GM12878 (cell line): ENCODE results near the gene MAPKAP1. TPM values are rescaled to one million over a fixed set of nuclear protein-coding genes. Genes with fewer than 3 reads are reported as not detected.

Source experiments
- CBX3 ChIP-seq: fragments of 200-600 bp; sonication (generic); IDR thresholded peaks from 2 replicates; pipeline ENCODE4 v1.6.1; 2016; ENCODE audit warnings: low read depth, borderline replicate concordance
- EGR1 ChIP-seq, 2 experiments: IDR thresholded peaks; 1 replicate in 1 of 2; 2 replicates in 1 of 2; pipeline ENCODE4 v1.6.1; 2011 to 2012; ENCODE audit warnings: low read depth in 2 of 2, low read length in 2 of 2, borderline replicate concordance in 1 of 2, mild to moderate bottlenecking in 1 of 2, moderate library complexity in 1 of 2
- ETV6 ChIP-seq, 2 experiments: fragments of 450-650 bp in 1 of 2; IDR thresholded peaks in 1 of 2; conservative IDR thresholded peaks in 1 of 2; 2 replicates each; pipeline ENCODE4 v1.6.1; 2014; ENCODE audit warnings: antibody characterized with exemption in 1 of 2, borderline replicate concordance in 1 of 2, low read depth in 1 of 2, mild to moderate bottlenecking in 1 of 2, moderate library complexity in 1 of 2
- JUNB ChIP-seq: IDR thresholded peaks from 2 replicates; pipeline ENCODE4 v1.6.1; 2016; ENCODE audit warnings: antibody characterized with exemption, mild to moderate bottlenecking
- MEF2A ChIP-seq: IDR thresholded peaks from 2 replicates; pipeline ENCODE4 v1.6.1; 2011; ENCODE audit warnings: low read depth, mild to moderate bottlenecking, low read length, moderate library complexity; ENCODE audit not compliant: insufficient read depth
- NFYB ChIP-seq: IDR thresholded peaks from 2 replicates; pipeline ENCODE4 v1.6.1; 2011; ENCODE audit warnings: low read depth, mild to moderate bottlenecking, low read length, improper control_type of control experiment, moderate library complexity; ENCODE audit not compliant: insufficient read depth
- POLR2A ChIP-seq: IDR thresholded peaks from 2 replicates; pipeline ENCODE4 v1.6.1; 2011; ENCODE audit warnings: low read depth, mild to moderate bottlenecking, low read length
- RUNX3 ChIP-seq: IDR thresholded peaks from 2 replicates; pipeline ENCODE4 v1.6.1; 2012; ENCODE audit warnings: low read length, inconsistent platforms
- STAT3 ChIP-seq: IDR thresholded peaks from 2 replicates; pipeline ENCODE4 v1.6.1; 2011; ENCODE audit warnings: low read depth, low read length, improper control_type of control experiment
- SUZ12 ChIP-seq: fragments of 200-600 bp; sonication (generic); IDR thresholded peaks from one replicate; pipeline ENCODE4 v1.6.1; 2018; ENCODE audit warnings: antibody characterized with exemption, mild to moderate bottlenecking; ENCODE audit not compliant: unreplicated experiment
- YBX1 ChIP-seq: fragments of 450-650 bp; IDR thresholded peaks from 2 replicates; pipeline ENCODE4 v1.6.1; 2016; ENCODE audit warnings: antibody characterized with exemption
- YY1 ChIP-seq: IDR thresholded peaks from 2 replicates; pipeline ENCODE4 v1.6.1; 2011; ENCODE audit warnings: low read depth, mild to moderate bottlenecking, low read length
- polyA plus RNA-seq, 11 experiments: library from polyadenylated mRNA; depleted of rRNA in 4 of 11; unstranded in 6 of 11; stranded (reverse) in 5 of 11; fragments of >200 nt; fragmentation: Nextera tagmentation in 4 of 11; fragmentation: Illumina TruSeq in 1 of 11; extraction: Ambion mirVana in 4 of 11; extraction: Trizol in 1 of 11; gene quantifications; 1 replicate in 1 of 11; 2 replicates in 10 of 11; pipeline versions ENCODE4 v1.2.1 to v1.2.3, GENCODE V29; 2011 to 2016; ENCODE audit warnings: inconsistent platforms in 2 of 11, missing spikeins in 2 of 11, low read depth in 1 of 11
- total RNA-seq, 4 experiments: library from RNA; depleted of rRNA in 3 of 4; stranded (reverse); fragments of >200 nt in 3 of 4; fragmentation: Illumina TruSeq in 1 of 4; extraction: Trizol in 1 of 4; gene quantifications; 2 replicates each; pipeline versions ENCODE4 v1.2.1 to v1.2.3, GENCODE V29; 2013 to 2021
- TF ChIP-seq, protein P1 (sequence below): fragments of 450-650 bp; IDR thresholded peaks from 2 replicates; pipeline ENCODE4 v1.6.1; 2017; ENCODE audit warnings: mild to moderate bottlenecking, moderate library complexity
- TF ChIP-seq, protein P2 (sequence below): IDR thresholded peaks from 2 replicates; pipeline ENCODE4 v1.6.1; 2012; ENCODE audit warnings: improper control_type of control experiment, low read depth, low read length; ENCODE audit not compliant: insufficient replicate concordance
- TF ChIP-seq, protein P3 (sequence below): fragments of 450-650 bp; IDR thresholded peaks from 2 replicates; pipeline ENCODE4 v1.6.1; 2018; ENCODE audit warnings: borderline replicate concordance, mild to moderate bottlenecking; ENCODE audit not compliant: partially characterized antibody
- TF ChIP-seq, protein P4 (sequence below): IDR thresholded peaks from 2 replicates; pipeline ENCODE4 v1.6.1; 2012; ENCODE audit warnings: low read depth, low read length, improper control_type of control experiment

Gene MAPKAP1
- total and polyA plus RNA-seq, 10 of the 15 experiments (the other 5 are each of a cell fraction or from before 2014, with no cell fraction given), result 5.1 to 188 (median 105) TPM

DNA sequence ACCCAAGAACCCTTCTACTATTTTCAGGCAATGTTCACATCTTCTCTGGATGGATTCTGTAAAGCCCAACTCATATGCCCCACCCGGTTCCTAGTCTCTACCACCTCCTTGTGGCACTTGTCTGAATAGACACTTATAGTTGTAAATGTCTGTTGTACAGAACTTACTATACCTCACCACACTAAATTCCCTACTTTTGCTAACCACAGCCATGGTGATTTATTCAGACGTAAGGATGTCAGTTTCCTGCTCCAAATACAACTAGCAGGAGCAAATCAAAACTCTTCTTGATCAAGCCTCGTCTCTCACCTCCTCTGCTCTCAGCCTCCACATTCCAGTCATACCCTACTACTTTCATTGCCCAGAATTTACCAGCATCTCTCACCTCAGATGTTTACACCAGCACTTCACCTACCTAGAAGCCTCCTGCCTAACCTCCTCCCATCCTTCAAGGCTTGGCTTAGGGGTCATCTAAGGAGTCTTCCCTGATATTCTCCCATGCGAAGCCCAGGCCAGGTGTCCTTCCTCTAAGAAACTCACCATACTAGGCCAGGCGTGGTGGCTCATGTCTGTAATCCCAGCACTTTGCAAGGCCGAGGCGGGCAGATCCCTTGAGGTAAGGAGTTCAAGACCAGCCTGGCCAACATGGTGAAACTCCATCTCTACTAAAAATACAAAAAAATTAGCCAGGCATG is 75.5 kb downstream of the MAPKAP1 start (continued):
- TF ChIP-seq, protein P1, sequence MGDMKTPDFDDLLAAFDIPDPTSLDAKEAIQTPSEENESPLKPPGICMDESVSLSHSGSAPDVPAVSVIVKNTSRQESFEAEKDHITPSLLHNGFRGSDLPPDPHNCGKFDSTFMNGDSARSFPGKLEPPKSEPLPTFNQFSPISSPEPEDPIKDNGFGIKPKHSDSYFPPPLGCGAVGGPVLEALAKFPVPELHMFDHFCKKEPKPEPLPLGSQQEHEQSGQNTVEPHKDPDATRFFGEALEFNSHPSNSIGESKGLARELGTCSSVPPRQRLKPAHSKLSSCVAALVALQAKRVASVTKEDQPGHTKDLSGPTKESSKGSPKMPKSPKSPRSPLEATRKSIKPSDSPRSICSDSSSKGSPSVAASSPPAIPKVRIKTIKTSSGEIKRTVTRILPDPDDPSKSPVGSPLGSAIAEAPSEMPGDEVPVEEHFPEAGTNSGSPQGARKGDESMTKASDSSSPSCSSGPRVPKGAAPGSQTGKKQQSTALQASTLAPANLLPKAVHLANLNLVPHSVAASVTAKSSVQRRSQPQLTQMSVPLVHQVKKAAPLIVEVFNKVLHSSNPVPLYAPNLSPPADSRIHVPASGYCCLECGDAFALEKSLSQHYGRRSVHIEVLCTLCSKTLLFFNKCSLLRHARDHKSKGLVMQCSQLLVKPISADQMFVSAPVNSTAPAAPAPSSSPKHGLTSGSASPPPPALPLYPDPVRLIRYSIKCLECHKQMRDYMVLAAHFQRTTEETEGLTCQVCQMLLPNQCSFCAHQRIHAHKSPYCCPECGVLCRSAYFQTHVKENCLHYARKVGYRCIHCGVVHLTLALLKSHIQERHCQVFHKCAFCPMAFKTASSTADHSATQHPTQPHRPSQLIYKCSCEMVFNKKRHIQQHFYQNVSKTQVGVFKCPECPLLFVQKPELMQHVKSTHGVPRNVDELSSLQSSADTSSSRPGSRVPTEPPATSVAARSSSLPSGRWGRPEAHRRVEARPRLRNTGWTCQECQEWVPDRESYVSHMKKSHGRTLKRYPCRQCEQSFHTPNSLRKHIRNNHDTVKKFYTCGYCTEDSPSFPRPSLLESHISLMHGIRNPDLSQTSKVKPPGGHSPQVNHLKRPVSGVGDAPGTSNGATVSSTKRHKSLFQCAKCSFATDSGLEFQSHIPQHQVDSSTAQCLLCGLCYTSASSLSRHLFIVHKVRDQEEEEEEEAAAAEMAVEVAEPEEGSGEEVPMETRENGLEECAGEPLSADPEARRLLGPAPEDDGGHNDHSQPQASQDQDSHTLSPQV, result no peak
- no peak for TF ChIP-seq SUZ12
- TF ChIP-seq, protein P2, sequence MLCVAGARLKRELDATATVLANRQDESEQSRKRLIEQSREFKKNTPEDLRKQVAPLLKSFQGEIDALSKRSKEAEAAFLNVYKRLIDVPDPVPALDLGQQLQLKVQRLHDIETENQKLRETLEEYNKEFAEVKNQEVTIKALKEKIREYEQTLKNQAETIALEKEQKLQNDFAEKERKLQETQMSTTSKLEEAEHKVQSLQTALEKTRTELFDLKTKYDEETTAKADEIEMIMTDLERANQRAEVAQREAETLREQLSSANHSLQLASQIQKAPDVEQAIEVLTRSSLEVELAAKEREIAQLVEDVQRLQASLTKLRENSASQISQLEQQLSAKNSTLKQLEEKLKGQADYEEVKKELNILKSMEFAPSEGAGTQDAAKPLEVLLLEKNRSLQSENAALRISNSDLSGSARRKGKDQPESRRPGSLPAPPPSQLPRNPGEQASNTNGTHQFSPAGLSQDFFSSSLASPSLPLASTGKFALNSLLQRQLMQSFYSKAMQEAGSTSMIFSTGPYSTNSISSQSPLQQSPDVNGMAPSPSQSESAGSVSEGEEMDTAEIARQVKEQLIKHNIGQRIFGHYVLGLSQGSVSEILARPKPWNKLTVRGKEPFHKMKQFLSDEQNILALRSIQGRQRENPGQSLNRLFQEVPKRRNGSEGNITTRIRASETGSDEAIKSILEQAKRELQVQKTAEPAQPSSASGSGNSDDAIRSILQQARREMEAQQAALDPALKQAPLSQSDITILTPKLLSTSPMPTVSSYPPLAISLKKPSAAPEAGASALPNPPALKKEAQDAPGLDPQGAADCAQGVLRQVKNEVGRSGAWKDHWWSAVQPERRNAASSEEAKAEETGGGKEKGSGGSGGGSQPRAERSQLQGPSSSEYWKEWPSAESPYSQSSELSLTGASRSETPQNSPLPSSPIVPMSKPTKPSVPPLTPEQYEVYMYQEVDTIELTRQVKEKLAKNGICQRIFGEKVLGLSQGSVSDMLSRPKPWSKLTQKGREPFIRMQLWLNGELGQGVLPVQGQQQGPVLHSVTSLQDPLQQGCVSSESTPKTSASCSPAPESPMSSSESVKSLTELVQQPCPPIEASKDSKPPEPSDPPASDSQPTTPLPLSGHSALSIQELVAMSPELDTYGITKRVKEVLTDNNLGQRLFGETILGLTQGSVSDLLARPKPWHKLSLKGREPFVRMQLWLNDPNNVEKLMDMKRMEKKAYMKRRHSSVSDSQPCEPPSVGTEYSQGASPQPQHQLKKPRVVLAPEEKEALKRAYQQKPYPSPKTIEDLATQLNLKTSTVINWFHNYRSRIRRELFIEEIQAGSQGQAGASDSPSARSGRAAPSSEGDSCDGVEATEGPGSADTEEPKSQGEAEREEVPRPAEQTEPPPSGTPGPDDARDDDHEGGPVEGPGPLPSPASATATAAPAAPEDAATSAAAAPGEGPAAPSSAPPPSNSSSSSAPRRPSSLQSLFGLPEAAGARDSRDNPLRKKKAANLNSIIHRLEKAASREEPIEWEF, result no peak
- TF ChIP-seq, protein P3, sequence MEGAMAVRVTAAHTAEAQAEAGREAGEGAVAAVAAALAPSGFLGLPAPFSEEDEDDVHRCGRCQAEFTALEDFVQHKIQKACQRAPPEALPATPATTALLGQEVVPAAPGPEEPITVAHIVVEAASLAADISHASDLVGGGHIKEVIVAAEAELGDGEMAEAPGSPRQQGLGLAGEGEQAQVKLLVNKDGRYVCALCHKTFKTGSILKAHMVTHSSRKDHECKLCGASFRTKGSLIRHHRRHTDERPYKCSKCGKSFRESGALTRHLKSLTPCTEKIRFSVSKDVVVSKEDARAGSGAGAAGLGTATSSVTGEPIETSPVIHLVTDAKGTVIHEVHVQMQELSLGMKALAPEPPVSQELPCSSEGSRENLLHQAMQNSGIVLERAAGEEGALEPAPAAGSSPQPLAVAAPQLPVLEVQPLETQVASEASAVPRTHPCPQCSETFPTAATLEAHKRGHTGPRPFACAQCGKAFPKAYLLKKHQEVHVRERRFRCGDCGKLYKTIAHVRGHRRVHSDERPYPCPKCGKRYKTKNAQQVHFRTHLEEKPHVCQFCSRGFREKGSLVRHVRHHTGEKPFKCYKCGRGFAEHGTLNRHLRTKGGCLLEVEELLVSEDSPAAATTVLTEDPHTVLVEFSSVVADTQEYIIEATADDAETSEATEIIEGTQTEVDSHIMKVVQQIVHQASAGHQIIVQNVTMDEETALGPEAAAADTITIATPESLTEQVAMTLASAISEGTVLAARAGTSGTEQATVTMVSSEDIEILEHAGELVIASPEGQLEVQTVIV, result no peak
- TF ChIP-seq YBX1, result 0 out of 2 replicates have a peak, but pooled peaks have one; percentile 58
- peak; percentile 55; the same call in 1 of the 2 replicates for TF ChIP-seq RUNX3
- no peak for TF ChIP-seq ETV6 (conservative IDR thresholded peaks at IDR 0.05 in 1 of 2, IDR thresholded peaks at IDR 0.05 in 1 of 2; ENCODE audit: borderline replicate concordance in 1 of 2, low read depth in 1 of 2)
- 0 out of 2 replicates have a peak, but pooled peaks have one; percentile 29 for TF ChIP-seq YY1
- TF ChIP-seq EGR1 (IDR thresholded peaks at IDR 0.05; ENCODE audit: borderline replicate concordance in 1 of 2, low read depth in 2 of 2, low read length in 2 of 2), result no peak
- TF ChIP-seq NFYB, result no peak
- TF ChIP-seq STAT3, result no peak
- TF ChIP-seq CBX3, result no peak
- TF ChIP-seq, protein P4, sequence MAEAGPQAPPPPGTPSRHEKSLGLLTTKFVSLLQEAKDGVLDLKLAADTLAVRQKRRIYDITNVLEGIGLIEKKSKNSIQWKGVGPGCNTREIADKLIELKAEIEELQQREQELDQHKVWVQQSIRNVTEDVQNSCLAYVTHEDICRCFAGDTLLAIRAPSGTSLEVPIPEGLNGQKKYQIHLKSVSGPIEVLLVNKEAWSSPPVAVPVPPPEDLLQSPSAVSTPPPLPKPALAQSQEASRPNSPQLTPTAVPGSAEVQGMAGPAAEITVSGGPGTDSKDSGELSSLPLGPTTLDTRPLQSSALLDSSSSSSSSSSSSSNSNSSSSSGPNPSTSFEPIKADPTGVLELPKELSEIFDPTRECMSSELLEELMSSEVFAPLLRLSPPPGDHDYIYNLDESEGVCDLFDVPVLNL, result no peak
- no peak for TF ChIP-seq POLR2A
- TF ChIP-seq JUNB, result no peak
- 0 out of 2 replicates have a peak, but pooled peaks have one; percentile 21 for TF ChIP-seq MEF2A
